K562 (cell line): Measurements from ENCODE around the gene MLXIPL. TPM values are rescaled to one million over a fixed set of nuclear protein-coding genes. Genes with fewer than 3 reads are reported as not detected.
A peak's percentile ranks its signal among the peaks of the same experiment; 100 is the strongest.

Source experiments
- CREM ChIP-seq: IDR thresholded peaks from 2 replicates; pipeline ENCODE4 v1.6.1; 2014; ENCODE audit warnings: antibody characterized with exemption, low read depth
- ESRRA ChIP-seq: fragments of 450-650 bp; IDR thresholded peaks from 2 replicates; pipeline ENCODE4 v1.6.1; 2014; ENCODE audit warnings: low read depth, mild to moderate bottlenecking, moderate library complexity, borderline replicate concordance
- FOXP1 ChIP-seq: sonication (generic); formaldehyde crosslinking; IDR thresholded peaks from 2 replicates; pipeline ENCODE4 v1.8.0; 2022; ENCODE audit warnings: mild to moderate bottlenecking, missing genetic modification reagents
- GATAD2B ChIP-seq: fragments of 450-650 bp; IDR thresholded peaks from 2 replicates; pipeline ENCODE4 v1.6.1; 2017; ENCODE audit warnings: mild to moderate bottlenecking, borderline replicate concordance
- KDM2B ChIP-seq: fragments of 250-450 bp; sonication (Bioruptor Pico); IDR thresholded peaks from 2 replicates; pipeline ENCODE4 v1.8.0; 2021; ENCODE audit warnings: mild to moderate bottlenecking, moderate library complexity
- NBN ChIP-seq: fragments of 450-650 bp; IDR thresholded peaks from 2 replicates; pipeline ENCODE4 v1.6.1; 2016; ENCODE audit warnings: low read depth, mild to moderate bottlenecking
- SLC30A9 ChIP-seq: fragments of 250-450 bp; sonication (Bioruptor Pico); IDR thresholded peaks from 2 replicates; pipeline ENCODE4 v1.8.0; 2022; ENCODE audit warnings: mild to moderate bottlenecking, moderate library complexity
- SNIP1 ChIP-seq: fragments of 450-650 bp; IDR thresholded peaks from 2 replicates; pipeline ENCODE4 v1.7.1; 2017; ENCODE audit warnings: low read depth, mild to moderate bottlenecking
- ZNF316 ChIP-seq: fragments of 450-650 bp; IDR thresholded peaks from 2 replicates; pipeline ENCODE4 v1.6.1; 2016
- ZNF347 ChIP-seq: fragments of 450-650 bp; formaldehyde crosslinking; IDR thresholded peaks from 2 replicates; pipeline ENCODE4 v1.4.0; 2020; ENCODE audit warnings: low read depth, mild to moderate bottlenecking, moderate library complexity
- ZNF778 ChIP-seq: fragments of 450-650 bp; formaldehyde crosslinking; IDR thresholded peaks from 2 replicates; pipeline ENCODE4 v1.4.0; 2020; ENCODE audit warnings: mild to moderate bottlenecking, moderate library complexity
- polyA plus RNA-seq, 8 experiments: library from polyadenylated mRNA; depleted of rRNA in 4 of 8; stranded (reverse) in 5 of 8; unstranded in 3 of 8; fragments of >200 nt; fragmentation: Nextera tagmentation in 2 of 8; fragmentation: Illumina TruSeq in 1 of 8; extraction: Ambion mirVana in 2 of 8; extraction: Trizol in 1 of 8; gene quantifications; 2 replicates each; pipeline versions ENCODE4 v1.2.1 to v1.2.3, GENCODE V29; 2011 to 2014; ENCODE audit warnings: inconsistent platforms in 1 of 8, missing spikeins in 1 of 8
- total RNA-seq, 7 experiments: library from RNA; depleted of rRNA in 6 of 7; stranded (reverse); fragments of >200 nt in 6 of 7; fragmentation: Illumina TruSeq in 2 of 7; extraction: Trizol in 2 of 7; gene quantifications; 2 replicates each; pipeline versions ENCODE4 v1.2.1 to v1.2.3, GENCODE V29; 2011 to 2021; ENCODE audit warnings: low replicate concordance in 1 of 7
- TF ChIP-seq, protein P1 (sequence below): fragments of 150-350 bp; IDR thresholded peaks from 2 replicates; pipeline ENCODE4 v1.6.1; 2014; ENCODE audit warnings: low read depth, mild to moderate bottlenecking, low read length, borderline replicate concordance
- TF ChIP-seq, protein P2 (sequence below): sonication (generic); formaldehyde crosslinking; IDR thresholded peaks from 2 replicates; pipeline ENCODE4 v1.8.1; 2022; ENCODE audit warnings: missing genetic modification reagents
- TF ChIP-seq, protein P3 (sequence below), 3 experiments: fragments of 200-800 bp in 1 of 3; fragments of 250-450 bp in 1 of 3; fragments of 450-650 bp in 1 of 3; sonication (Bioruptor Pico) in 1 of 3; sonication (Bioruptor generic) in 1 of 3; formaldehyde crosslinking in 1 of 3; IDR thresholded peaks; 2 replicates each; pipeline versions ENCODE4 v1.6.1 to v1.8.0; 2016 to 2022; ENCODE audit warnings: mild to moderate bottlenecking in 2 of 3, missing genetic modification characterization in 2 of 3, missing compliant biosample characterization in 1 of 3, moderate library complexity in 1 of 3
- TF ChIP-seq, protein P4 (sequence below): sonication (generic); formaldehyde crosslinking; IDR thresholded peaks from 2 replicates; pipeline ENCODE4 v1.9.0; 2022; ENCODE audit warnings: mild to moderate bottlenecking, missing genetic modification reagents
- TF ChIP-seq, protein P5 (sequence below): fragments of 450-650 bp; formaldehyde crosslinking; IDR thresholded peaks from 2 replicates; pipeline ENCODE4 v1.4.0; 2020; ENCODE audit warnings: mild to moderate bottlenecking, moderate library complexity

MLXIPL gene
- total and polyA plus RNA-seq, 9 of the 15 experiments (the other 6 are each of a cell fraction or from before 2014, with no cell fraction given), result 0.11 to 18.4 (median 1.4) TPM

DNA sequence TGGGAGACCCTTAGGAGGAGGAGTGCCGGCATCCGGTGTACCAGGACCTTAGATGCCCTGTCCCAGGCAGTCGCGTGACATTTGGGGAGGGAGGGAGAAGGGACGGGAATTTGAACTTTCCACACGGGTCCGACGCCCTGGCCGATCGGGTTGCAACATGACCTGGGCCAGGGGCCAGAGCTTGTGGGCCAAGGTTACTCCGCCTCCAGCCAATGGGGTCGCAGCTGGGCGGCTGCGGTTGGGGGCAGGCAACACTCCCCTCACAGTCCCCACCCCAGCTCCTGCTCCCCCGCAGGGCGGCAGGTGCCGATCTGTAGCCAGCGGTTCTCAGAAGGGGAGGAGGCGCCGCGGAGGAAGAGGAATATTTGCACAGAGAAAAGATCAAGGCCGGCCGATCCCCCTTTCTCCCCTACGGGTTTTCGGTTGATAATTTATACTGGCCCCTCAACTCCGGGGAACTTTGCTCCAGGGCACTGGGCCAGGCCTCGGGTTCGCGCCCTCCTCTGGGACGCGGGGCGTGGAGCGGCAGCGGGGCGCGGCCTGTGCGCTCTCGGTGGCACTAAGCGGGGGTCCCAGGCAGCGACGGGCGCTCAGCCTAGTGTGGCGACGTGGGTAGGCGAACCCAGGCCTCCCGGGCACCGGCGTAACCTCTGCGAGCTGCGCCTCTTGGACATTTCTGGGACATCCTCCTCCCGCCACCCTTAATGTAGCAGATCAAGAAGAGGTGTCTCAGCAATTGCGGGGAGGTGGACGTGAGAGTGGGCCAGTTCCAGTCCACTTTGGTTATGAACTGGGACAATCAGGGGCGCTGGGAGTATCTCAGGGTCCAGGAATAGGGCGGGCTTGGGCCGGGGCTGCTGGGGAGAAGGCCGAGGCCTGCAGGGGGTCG, 1.2 kb downstream of the MLXIPL start (continued):
- no peak for TF ChIP-seq NBN
- TF ChIP-seq, protein P1, sequence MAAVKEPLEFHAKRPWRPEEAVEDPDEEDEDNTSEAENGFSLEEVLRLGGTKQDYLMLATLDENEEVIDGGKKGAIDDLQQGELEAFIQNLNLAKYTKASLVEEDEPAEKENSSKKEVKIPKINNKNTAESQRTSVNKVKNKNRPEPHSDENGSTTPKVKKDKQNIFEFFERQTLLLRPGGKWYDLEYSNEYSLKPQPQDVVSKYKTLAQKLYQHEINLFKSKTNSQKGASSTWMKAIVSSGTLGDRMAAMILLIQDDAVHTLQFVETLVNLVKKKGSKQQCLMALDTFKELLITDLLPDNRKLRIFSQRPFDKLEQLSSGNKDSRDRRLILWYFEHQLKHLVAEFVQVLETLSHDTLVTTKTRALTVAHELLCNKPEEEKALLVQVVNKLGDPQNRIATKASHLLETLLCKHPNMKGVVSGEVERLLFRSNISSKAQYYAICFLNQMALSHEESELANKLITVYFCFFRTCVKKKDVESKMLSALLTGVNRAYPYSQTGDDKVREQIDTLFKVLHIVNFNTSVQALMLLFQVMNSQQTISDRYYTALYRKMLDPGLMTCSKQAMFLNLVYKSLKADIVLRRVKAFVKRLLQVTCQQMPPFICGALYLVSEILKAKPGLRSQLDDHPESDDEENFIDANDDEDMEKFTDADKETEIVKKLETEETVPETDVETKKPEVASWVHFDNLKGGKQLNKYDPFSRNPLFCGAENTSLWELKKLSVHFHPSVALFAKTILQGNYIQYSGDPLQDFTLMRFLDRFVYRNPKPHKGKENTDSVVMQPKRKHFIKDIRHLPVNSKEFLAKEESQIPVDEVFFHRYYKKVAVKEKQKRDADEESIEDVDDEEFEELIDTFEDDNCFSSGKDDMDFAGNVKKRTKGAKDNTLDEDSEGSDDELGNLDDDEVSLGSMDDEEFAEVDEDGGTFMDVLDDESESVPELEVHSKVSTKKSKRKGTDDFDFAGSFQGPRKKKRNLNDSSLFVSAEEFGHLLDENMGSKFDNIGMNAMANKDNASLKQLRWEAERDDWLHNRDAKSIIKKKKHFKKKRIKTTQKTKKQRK, result no peak
- TF ChIP-seq ZNF347 (CRISPR knock-in tag), result no peak
- TF ChIP-seq KDM2B (CRISPR knock-in tag), result 0 out of 2 replicates have a peak, but pooled peaks have one; percentile 28
- TF ChIP-seq CREM, result no peak; the same call in 1 of the 2 replicates
- no peak for TF ChIP-seq ZNF316
- peak; percentile 84; the same call in 1 of the 2 replicates for TF ChIP-seq ESRRA
- TF ChIP-seq SNIP1, result no peak
- no peak for TF ChIP-seq GATAD2B
- TF ChIP-seq, protein P2, sequence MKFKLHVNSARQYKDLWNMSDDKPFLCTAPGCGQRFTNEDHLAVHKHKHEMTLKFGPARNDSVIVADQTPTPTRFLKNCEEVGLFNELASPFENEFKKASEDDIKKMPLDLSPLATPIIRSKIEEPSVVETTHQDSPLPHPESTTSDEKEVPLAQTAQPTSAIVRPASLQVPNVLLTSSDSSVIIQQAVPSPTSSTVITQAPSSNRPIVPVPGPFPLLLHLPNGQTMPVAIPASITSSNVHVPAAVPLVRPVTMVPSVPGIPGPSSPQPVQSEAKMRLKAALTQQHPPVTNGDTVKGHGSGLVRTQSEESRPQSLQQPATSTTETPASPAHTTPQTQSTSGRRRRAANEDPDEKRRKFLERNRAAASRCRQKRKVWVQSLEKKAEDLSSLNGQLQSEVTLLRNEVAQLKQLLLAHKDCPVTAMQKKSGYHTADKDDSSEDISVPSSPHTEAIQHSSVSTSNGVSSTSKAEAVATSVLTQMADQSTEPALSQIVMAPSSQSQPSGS (CRISPR knock-in tag), result no peak
- TF ChIP-seq FOXP1 (CRISPR knock-in tag), result no peak
- TF ChIP-seq, protein P3, sequence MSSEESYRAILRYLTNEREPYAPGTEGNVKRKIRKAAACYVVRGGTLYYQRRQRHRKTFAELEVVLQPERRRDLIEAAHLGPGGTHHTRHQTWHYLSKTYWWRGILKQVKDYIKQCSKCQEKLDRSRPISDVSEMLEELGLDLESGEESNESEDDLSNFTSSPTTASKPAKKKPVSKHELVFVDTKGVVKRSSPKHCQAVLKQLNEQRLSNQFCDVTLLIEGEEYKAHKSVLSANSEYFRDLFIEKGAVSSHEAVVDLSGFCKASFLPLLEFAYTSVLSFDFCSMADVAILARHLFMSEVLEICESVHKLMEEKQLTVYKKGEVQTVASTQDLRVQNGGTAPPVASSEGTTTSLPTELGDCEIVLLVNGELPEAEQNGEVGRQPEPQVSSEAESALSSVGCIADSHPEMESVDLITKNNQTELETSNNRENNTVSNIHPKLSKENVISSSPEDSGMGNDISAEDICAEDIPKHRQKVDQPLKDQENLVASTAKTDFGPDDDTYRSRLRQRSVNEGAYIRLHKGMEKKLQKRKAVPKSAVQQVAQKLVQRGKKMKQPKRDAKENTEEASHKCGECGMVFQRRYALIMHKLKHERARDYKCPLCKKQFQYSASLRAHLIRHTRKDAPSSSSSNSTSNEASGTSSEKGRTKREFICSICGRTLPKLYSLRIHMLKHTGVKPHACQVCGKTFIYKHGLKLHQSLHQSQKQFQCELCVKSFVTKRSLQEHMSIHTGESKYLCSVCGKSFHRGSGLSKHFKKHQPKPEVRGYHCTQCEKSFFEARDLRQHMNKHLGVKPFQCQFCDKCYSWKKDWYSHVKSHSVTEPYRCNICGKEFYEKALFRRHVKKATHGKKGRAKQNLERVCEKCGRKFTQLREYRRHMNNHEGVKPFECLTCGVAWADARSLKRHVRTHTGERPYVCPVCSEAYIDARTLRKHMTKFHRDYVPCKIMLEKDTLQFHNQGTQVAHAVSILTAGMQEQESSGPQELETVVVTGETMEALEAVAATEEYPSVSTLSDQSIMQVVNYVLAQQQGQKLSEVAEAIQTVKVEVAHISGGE (CRISPR knock-in tag; IDR thresholded peaks at IDR 0.05), result no peak
- TF ChIP-seq SLC30A9 (CRISPR knock-in tag), result no peak
- no peak for TF ChIP-seq ZNF778 (CRISPR knock-in tag)
- TF ChIP-seq, protein P4, sequence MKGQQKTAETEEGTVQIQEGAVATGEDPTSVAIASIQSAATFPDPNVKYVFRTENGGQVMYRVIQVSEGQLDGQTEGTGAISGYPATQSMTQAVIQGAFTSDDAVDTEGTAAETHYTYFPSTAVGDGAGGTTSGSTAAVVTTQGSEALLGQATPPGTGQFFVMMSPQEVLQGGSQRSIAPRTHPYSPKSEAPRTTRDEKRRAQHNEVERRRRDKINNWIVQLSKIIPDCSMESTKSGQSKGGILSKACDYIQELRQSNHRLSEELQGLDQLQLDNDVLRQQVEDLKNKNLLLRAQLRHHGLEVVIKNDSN (CRISPR knock-in tag), result 0 out of 2 replicates have a peak, but pooled peaks have one; percentile 44
- TF ChIP-seq, protein P5, sequence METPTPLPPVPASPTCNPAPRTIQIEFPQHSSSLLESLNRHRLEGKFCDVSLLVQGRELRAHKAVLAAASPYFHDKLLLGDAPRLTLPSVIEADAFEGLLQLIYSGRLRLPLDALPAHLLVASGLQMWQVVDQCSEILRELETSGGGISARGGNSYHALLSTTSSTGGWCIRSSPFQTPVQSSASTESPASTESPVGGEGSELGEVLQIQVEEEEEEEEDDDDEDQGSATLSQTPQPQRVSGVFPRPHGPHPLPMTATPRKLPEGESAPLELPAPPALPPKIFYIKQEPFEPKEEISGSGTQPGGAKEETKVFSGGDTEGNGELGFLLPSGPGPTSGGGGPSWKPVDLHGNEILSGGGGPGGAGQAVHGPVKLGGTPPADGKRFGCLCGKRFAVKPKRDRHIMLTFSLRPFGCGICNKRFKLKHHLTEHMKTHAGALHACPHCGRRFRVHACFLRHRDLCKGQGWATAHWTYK (CRISPR knock-in tag), result no peak
